WTC11 (cell line): Measurements from ENCODE around the gene HBQ1. TPM values are rescaled to one million over a fixed set of nuclear protein-coding genes. Genes with fewer than 3 reads are reported as not detected.

Source experiments
- ATF6 ChIP-seq: sonication (generic); formaldehyde crosslinking; IDR thresholded peaks from 2 replicates; pipeline ENCODE4 v1.8.1; 2023; ENCODE audit warnings: mild to moderate bottlenecking, missing genetic modification reagents
- CREB1 ChIP-seq: sonication (generic); formaldehyde crosslinking; IDR thresholded peaks from 2 replicates; pipeline ENCODE4 v1.8.0; 2023; ENCODE audit warnings: mild to moderate bottlenecking, missing genetic modification reagents
- CREM ChIP-seq: sonication (generic); formaldehyde crosslinking; IDR thresholded peaks from 2 replicates; pipeline ENCODE4 v1.8.1; 2022; ENCODE audit warnings: mild to moderate bottlenecking, missing genetic modification reagents, moderate library complexity
- E2F5 ChIP-seq: sonication (generic); formaldehyde crosslinking; IDR thresholded peaks from 2 replicates; pipeline ENCODE4 v1.8.1; 2022; ENCODE audit warnings: mild to moderate bottlenecking, moderate library complexity, missing genetic modification reagents
- EMX1 ChIP-seq: fragments of 250-450 bp; sonication (Bioruptor Pico); IDR thresholded peaks from 2 replicates; pipeline ENCODE4 v1.8.0; 2021; ENCODE audit warnings: mild to moderate bottlenecking
- FOXP1 ChIP-seq: sonication (generic); formaldehyde crosslinking; IDR thresholded peaks from 2 replicates; pipeline ENCODE4 v1.8.0; 2022; ENCODE audit warnings: missing genetic modification reagents, mild to moderate bottlenecking, moderate library complexity, borderline replicate concordance
- FOXP4 ChIP-seq: sonication (generic); formaldehyde crosslinking; IDR thresholded peaks from 2 replicates; pipeline ENCODE4 v1.8.0; 2022; ENCODE audit warnings: mild to moderate bottlenecking, missing genetic modification reagents
- JUN ChIP-seq: sonication (generic); formaldehyde crosslinking; IDR thresholded peaks from 2 replicates; pipeline ENCODE4 v1.8.0; 2023; ENCODE audit warnings: mild to moderate bottlenecking, missing genetic modification reagents
- MXD4 ChIP-seq: fragments of 250-450 bp; sonication (Bioruptor Pico); IDR thresholded peaks from 2 replicates; pipeline ENCODE4 v1.8.0; 2021; ENCODE audit warnings: mild to moderate bottlenecking, moderate library complexity, borderline replicate concordance
- NFYB ChIP-seq: sonication (generic); formaldehyde crosslinking; conservative IDR thresholded peaks from 2 replicates; pipeline ENCODE4 v1.8.0; 2022; ENCODE audit warnings: low read depth, missing genetic modification reagents
- NR3C1 ChIP-seq: sonication (generic); formaldehyde crosslinking; conservative IDR thresholded peaks from 2 replicates; pipeline ENCODE4 v1.8.1; 2023; ENCODE audit warnings: low read depth, mild to moderate bottlenecking, missing genetic modification reagents
- OVOL2 ChIP-seq: fragments of 250-450 bp; sonication (Bioruptor Pico); IDR thresholded peaks from 2 replicates; pipeline ENCODE4 v1.9.0; 2021; ENCODE audit warnings: mild to moderate bottlenecking, borderline replicate concordance
- PRRX2 ChIP-seq: fragments of 250-450 bp; sonication (Bioruptor Pico); IDR thresholded peaks from 2 replicates; pipeline ENCODE4 v1.8.0; 2021; ENCODE audit warnings: mild to moderate bottlenecking
- RORB ChIP-seq: fragments of 250-450 bp; sonication (Bioruptor Pico); IDR thresholded peaks from 2 replicates; pipeline ENCODE4 v1.9.0; 2021; ENCODE audit warnings: mild to moderate bottlenecking
- SMAD4 ChIP-seq: sonication (generic); formaldehyde crosslinking; IDR thresholded peaks from 2 replicates; pipeline ENCODE4 v1.8.0; 2022; ENCODE audit warnings: mild to moderate bottlenecking, missing genetic modification reagents
- STAT6 ChIP-seq: sonication (generic); formaldehyde crosslinking; conservative IDR thresholded peaks from 2 replicates; pipeline ENCODE4 v1.8.1; 2023; ENCODE audit warnings: mild to moderate bottlenecking, low read depth, missing genetic modification reagents, moderate library complexity
- TCF7 ChIP-seq: sonication (generic); formaldehyde crosslinking; IDR thresholded peaks from 2 replicates; pipeline ENCODE4 v1.8.0; 2022; ENCODE audit warnings: mild to moderate bottlenecking, low read depth, missing genetic modification reagents, moderate library complexity
- TEAD1 ChIP-seq: sonication (generic); formaldehyde crosslinking; IDR thresholded peaks from 2 replicates; pipeline ENCODE4 v1.8.0; 2022; ENCODE audit warnings: mild to moderate bottlenecking, missing genetic modification reagents
- USF2 ChIP-seq: sonication (generic); formaldehyde crosslinking; IDR thresholded peaks from 2 replicates; pipeline ENCODE4 v1.8.1; 2023; ENCODE audit warnings: mild to moderate bottlenecking, missing genetic modification reagents, moderate library complexity
- ZMAT4 ChIP-seq: fragments of 250-450 bp; sonication (Bioruptor Pico); IDR thresholded peaks from 2 replicates; pipeline ENCODE4 v1.9.0; 2021; ENCODE audit warnings: mild to moderate bottlenecking
- ZNF138 ChIP-seq: sonication (generic); formaldehyde crosslinking; conservative IDR thresholded peaks from 2 replicates; pipeline ENCODE4 v1.8.1; 2022; ENCODE audit warnings: mild to moderate bottlenecking, moderate library complexity, missing genetic modification reagents
- ZNF219 ChIP-seq: sonication (generic); formaldehyde crosslinking; IDR thresholded peaks from 2 replicates; pipeline ENCODE4 v1.8.0; 2023; ENCODE audit warnings: missing genetic modification reagents, mild to moderate bottlenecking, borderline replicate concordance
- ZNF317 ChIP-seq: sonication (generic); formaldehyde crosslinking; IDR thresholded peaks from 2 replicates; pipeline ENCODE4 v1.8.1; 2023; ENCODE audit warnings: low read depth, mild to moderate bottlenecking, moderate library complexity, missing genetic modification reagents, borderline replicate concordance
- ZNF396 ChIP-seq: fragments of 250-450 bp; sonication (Bioruptor Pico); IDR thresholded peaks from 2 replicates; pipeline ENCODE4 v1.8.0; 2021; ENCODE audit warnings: mild to moderate bottlenecking, moderate library complexity, borderline replicate concordance
- ZNF532 ChIP-seq: fragments of 250-450 bp; sonication (Bioruptor Pico); IDR thresholded peaks from 2 replicates; pipeline ENCODE4 v1.9.0; 2021; ENCODE audit warnings: mild to moderate bottlenecking, borderline replicate concordance
- total RNA-seq: library from RNA; stranded (reverse); gene quantifications from 3 replicates; pipeline ENCODE4 v1.2.3, GENCODE V29; 2021

HBQ1 gene
- total RNA-seq, 1 experiment from 2014 or later = 3.0 TPM

GRCh38 chr16:180681-181564 is 664 bp downstream of the HBQ1 start (continued):
- TF ChIP-seq FOXP4 (CRISPR knock-in tag) = peak; percentile 97
- TF ChIP-seq JUN (CRISPR knock-in tag) = peak; percentile 92
- TF ChIP-seq CREB1 (CRISPR knock-in tag) = peak; percentile 93; the same call in 1 of the 2 replicates
- TF ChIP-seq TCF7 = peak; percentile 93
- peak; percentile 80 for TF ChIP-seq CREM (CRISPR knock-in tag)
- TF ChIP-seq PRRX2 (CRISPR knock-in tag) = peak; percentile 94
- peak; percentile 97 for TF ChIP-seq TEAD1 (CRISPR knock-in tag)
- TF ChIP-seq NFYB (CRISPR knock-in tag) = peak; percentile 57
- no peak for TF ChIP-seq ZNF532 (CRISPR knock-in tag)
- peak; percentile 100 for TF ChIP-seq FOXP1 (CRISPR knock-in tag)
- TF ChIP-seq MXD4 (CRISPR knock-in tag) = no peak
- TF ChIP-seq E2F5 (CRISPR knock-in tag) = peak; percentile 92; the same call in 1 of the 2 replicates
- 0 out of 2 replicates have a peak, but pooled peaks have one; percentile 76 for TF ChIP-seq NR3C1 (CRISPR knock-in tag)
- no peak for TF ChIP-seq ATF6
- TF ChIP-seq SMAD4 = peak; percentile 74; the same call in 1 of the 2 replicates
- TF ChIP-seq ZNF317 (CRISPR knock-in tag) = peak; percentile 71; the same call in 1 of the 2 replicates
- 0 out of 2 replicates have a peak, but pooled peaks have one; percentile 35 for TF ChIP-seq ZMAT4 (CRISPR knock-in tag)
- TF ChIP-seq STAT6 (CRISPR knock-in tag) = no peak
- TF ChIP-seq OVOL2 (CRISPR knock-in tag) = no peak
- peak; percentile 79; the same call in 1 of the 2 replicates for TF ChIP-seq ZNF219 (CRISPR knock-in tag)
- peak; percentile 88 for TF ChIP-seq EMX1 (CRISPR knock-in tag)
- no peak for TF ChIP-seq RORB (CRISPR knock-in tag)
- TF ChIP-seq ZNF396 = no peak
- peak; percentile 29 for TF ChIP-seq USF2
- TF ChIP-seq ZNF138 (CRISPR knock-in tag) = peak; percentile 96
